ENCODE measurements around the gene LIMK1. TPM values are rescaled to one million over a fixed set of nuclear protein-coding genes. Genes with fewer than 3 reads are reported as not detected.

The LIMK1 gene
- total RNA-seq, 1 experiment from 2014 or later: 56.3 TPM

DNA sequence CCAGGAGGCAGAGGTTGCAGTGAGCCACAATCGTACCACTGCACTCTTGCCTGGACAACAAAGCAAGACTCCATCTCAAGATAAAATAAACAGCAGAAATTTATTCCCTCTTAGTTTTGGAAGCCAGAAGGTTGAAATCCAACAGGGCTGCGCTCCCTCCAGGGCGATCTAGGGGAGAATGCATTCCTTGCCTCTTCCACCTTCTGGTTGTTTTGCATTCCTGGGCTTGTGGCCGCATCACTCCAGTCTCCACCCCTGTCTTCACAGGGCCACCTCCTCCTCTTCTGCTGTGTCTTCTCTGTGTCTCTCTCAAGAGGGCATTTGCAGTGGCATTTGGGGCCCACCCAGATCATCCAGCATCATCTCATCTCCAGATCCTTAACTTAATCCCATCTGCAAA is 36.2 kb downstream of the LIMK1 start:
- ChIA-PET RAD21 (ENCODE audit: low non-redundant PET in 1 of 2, low total read pairs in 2 of 2, uncharacterized antibody in 2 of 2, unreplicated experiment in 2 of 2) (no interaction called here), CTCF (no interaction called here), POLR2A (no interaction called here)
- Histone ChIP-seq H3K9me2 (ENCODE audit: insufficient read depth) (no peaks in the 10 kb centered on the region), H4K20me1 (ENCODE audit: insufficient read depth) (no peaks in the 10 kb centered on the region), H3K4me3 (replicated peaks in 1 of 2; ENCODE audit: low read depth in 1 of 2, low read length in 2 of 2) (no peak overlapping the region), H3K4me2 (ENCODE audit: low read length) (no peak overlapping the region), H2AFZ (ENCODE audit: low read depth, low read length, poor library complexity, severe bottlenecking) (no peak overlapping the region), H3K27ac (ENCODE audit: low read depth, low read length) (no peak overlapping the region), H3K36me3 (ENCODE audit: control insufficient read depth in 1 of 2, insufficient read depth in 2 of 2, low read length in 2 of 2) (peaks cover 0 to 8% of the 10 kb centered on the region in 2 experiments; a peak in 2 of 4 replicates), H3K27me3 (ENCODE audit: insufficient read depth, low read length) (no peaks in the 10 kb centered on the region), H3K9ac (ENCODE audit: low read length) (no peak overlapping the region), H3K79me2 (ENCODE audit: insufficient read depth, low read length) (no peaks in the 10 kb centered on the region), H3K4me1 (ENCODE audit: control insufficient read depth in 1 of 2, insufficient read depth in 2 of 2, low read length in 2 of 2) (no peaks in the 10 kb centered on the region), H3K9me3 (ENCODE audit: control insufficient read depth in 1 of 2, insufficient read depth in 1 of 2, low read depth in 1 of 2, low read length in 2 of 2) (no peaks in the 10 kb centered on the region)
- intact Hi-C loops (cut with micrococcal nuclease): no loop called here
- BruUV-seq (replicated peaks): no TSS peak
- no peak for ATAC-seq
- no peak for DNase-seq (ENCODE audit: low read depth, low spot score)
- TF ChIP-seq EZH2phosphoT487 (IDR thresholded peaks at IDR 0.05; ENCODE audit: borderline replicate concordance) (no peak), ZNF274 (IDR thresholded peaks at IDR 0.05; ENCODE audit: low read depth, low read length) (no peak), SRF (IDR thresholded peaks at IDR 0.05; ENCODE audit: low read depth) (no peak), FOSL1 (IDR thresholded peaks at IDR 0.05; ENCODE audit: low read depth) (no peak), EZH2 (IDR thresholded peaks at IDR 0.05) (no peak), SIN3A (IDR thresholded peaks at IDR 0.05; ENCODE audit: low read depth) (no peak)
- TF ChIP-seq, protein P1, sequence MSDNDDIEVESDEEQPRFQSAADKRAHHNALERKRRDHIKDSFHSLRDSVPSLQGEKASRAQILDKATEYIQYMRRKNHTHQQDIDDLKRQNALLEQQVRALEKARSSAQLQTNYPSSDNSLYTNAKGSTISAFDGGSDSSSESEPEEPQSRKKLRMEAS (IDR thresholded peaks at IDR 0.05): no peak

DNA sequence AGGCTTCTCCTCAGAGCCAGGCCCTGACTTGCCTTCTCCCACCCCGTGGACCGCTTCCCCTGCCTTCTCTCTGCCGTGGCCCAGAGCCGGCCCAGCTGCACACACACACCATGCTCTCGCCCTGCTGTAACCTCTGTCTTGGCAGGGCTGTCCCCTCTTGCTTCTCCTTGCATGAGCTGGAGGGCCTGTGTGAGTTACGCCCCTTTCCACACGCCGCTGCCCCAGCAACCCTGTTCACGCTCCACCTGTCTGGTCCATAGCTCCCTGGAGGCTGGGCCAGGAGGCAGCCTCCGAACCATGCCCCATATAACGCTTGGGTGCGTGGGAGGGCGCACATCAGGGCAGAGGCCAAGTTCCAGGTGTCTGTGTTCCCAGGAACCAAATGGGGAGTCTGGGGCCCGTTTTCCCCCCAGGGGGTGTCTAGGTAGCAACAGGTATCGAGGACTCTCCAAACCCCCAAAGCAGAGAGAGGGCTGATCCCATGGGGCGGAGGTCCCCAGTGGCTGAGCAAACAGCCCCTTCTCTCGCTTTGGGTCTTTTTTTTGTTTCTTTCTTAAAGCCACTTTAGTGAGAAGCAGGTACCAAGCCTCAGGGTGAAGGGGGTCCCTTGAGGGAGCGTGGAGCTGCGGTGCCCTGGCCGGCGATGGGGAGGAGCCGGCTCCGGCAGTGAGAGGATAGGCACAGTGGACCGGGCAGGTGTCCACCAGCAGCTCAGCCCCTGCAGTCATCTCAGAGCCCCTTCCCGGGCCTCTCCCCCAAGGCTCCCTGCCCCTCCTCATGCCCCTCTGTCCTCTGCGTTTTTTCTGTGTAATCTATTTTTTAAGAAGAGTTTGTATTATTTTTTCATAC is 38.0 kb downstream of the LIMK1 start:
- ATAC-seq: no peak
- no peak overlapping the region for H3K4me3 ChIP-seq (replicated peaks in 1 of 2; ENCODE audit: low read depth in 1 of 2, low read length in 2 of 2)
- no peaks in the 10 kb centered on the region for H3K79me2 ChIP-seq (ENCODE audit: insufficient read depth, low read length)
- TSS peak; percentile 44 for BruUV-seq (replicated peaks)
- H2AFZ ChIP-seq (ENCODE audit: low read depth, low read length, poor library complexity, severe bottlenecking): no peak overlapping the region
- no peak for DNase-seq (ENCODE audit: low read depth, low spot score)
- no peaks in the 10 kb centered on the region for H4K20me1 ChIP-seq (ENCODE audit: insufficient read depth)
- TF ChIP-seq CEBPB (IDR thresholded peaks at IDR 0.05; ENCODE audit: low read depth): no peak
- TF ChIP-seq EGR1 (IDR thresholded peaks at IDR 0.05; ENCODE audit: low read depth): no peak
- TF ChIP-seq SRF (IDR thresholded peaks at IDR 0.05; ENCODE audit: low read depth): no peak
- no peak for TF ChIP-seq ELF1 (IDR thresholded peaks at IDR 0.05; ENCODE audit: borderline replicate concordance, low read depth)
- TF ChIP-seq, protein P2, sequence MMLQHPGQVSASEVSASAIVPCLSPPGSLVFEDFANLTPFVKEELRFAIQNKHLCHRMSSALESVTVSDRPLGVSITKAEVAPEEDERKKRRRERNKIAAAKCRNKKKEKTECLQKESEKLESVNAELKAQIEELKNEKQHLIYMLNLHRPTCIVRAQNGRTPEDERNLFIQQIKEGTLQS (IDR thresholded peaks at IDR 0.05): no peak
- TF ChIP-seq EZH2 (IDR thresholded peaks at IDR 0.05): no peak
- no peak for TF ChIP-seq ZNF274 (IDR thresholded peaks at IDR 0.05; ENCODE audit: low read depth, low read length)
- TF ChIP-seq POLR2A (IDR thresholded peaks at IDR 0.05; ENCODE audit: borderline replicate concordance, extremely low read depth, insufficient read depth, insufficient read length): no peak
- TF ChIP-seq, protein P3, sequence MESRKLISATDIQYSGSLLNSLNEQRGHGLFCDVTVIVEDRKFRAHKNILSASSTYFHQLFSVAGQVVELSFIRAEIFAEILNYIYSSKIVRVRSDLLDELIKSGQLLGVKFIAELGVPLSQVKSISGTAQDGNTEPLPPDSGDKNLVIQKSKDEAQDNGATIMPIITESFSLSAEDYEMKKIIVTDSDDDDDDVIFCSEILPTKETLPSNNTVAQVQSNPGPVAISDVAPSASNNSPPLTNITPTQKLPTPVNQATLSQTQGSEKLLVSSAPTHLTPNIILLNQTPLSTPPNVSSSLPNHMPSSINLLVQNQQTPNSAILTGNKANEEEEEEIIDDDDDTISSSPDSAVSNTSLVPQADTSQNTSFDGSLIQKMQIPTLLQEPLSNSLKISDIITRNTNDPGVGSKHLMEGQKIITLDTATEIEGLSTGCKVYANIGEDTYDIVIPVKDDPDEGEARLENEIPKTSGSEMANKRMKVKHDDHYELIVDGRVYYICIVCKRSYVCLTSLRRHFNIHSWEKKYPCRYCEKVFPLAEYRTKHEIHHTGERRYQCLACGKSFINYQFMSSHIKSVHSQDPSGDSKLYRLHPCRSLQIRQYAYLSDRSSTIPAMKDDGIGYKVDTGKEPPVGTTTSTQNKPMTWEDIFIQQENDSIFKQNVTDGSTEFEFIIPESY (IDR thresholded peaks at IDR 0.05; ENCODE audit: extremely low read depth, insufficient replicate concordance, low read length): no peak
- TF ChIP-seq EZH2phosphoT487 (IDR thresholded peaks at IDR 0.05; ENCODE audit: borderline replicate concordance): no peak
- no peak for TF ChIP-seq SIN3A (IDR thresholded peaks at IDR 0.05; ENCODE audit: low read depth)
- no peak for TF ChIP-seq FOSL1 (IDR thresholded peaks at IDR 0.05; ENCODE audit: low read depth)
- TF ChIP-seq, protein P1 (IDR thresholded peaks at IDR 0.05): no peak
- H3K27me3 ChIP-seq (ENCODE audit: insufficient read depth, low read length): no peaks in the 10 kb centered on the region
- CTCF ChIA-PET: no interaction called here
- H3K9me3 ChIP-seq (ENCODE audit: control insufficient read depth in 1 of 2, insufficient read depth in 1 of 2, low read depth in 1 of 2, low read length in 2 of 2): no peaks in the 10 kb centered on the region
- no peak overlapping the region for H3K4me2 ChIP-seq (ENCODE audit: low read length)
- H3K27ac ChIP-seq (ENCODE audit: low read depth, low read length): no peak overlapping the region
- H3K9ac ChIP-seq (ENCODE audit: low read length): no peak overlapping the region
- no peaks in the 10 kb centered on the region for H3K9me2 ChIP-seq (ENCODE audit: insufficient read depth)
- no peaks in the 10 kb centered on the region for H3K4me1 ChIP-seq (ENCODE audit: control insufficient read depth in 1 of 2, insufficient read depth in 2 of 2, low read length in 2 of 2)
- intact Hi-C loops (cut with micrococcal nuclease): no loop called here
- H3K36me3 ChIP-seq (ENCODE audit: control insufficient read depth in 1 of 2, insufficient read depth in 2 of 2, low read length in 2 of 2): peaks cover 0 to 8% of the 10 kb centered on the region in 2 experiments; a peak in 2 of 4 replicates
- POLR2A ChIA-PET: no interaction called here
- RAD21 ChIA-PET (ENCODE audit: low non-redundant PET in 1 of 2, low total read pairs in 2 of 2, uncharacterized antibody in 2 of 2, unreplicated experiment in 2 of 2): no interaction called here

Measured in HCT116 (cell line).